Astrocyte of the cerebellum (primary cell): Measurements from ENCODE around the gene DOCK2.

Experiments
- DNase-seq: peaks from one replicate; pipeline ENCODE4 v3.0.0-alpha.2; 2011; ENCODE audit warnings: low read depth
- H3K4me3 ChIP-seq: 2 replicates; pipeline ENCODE4 v1.5.1; 2011; ENCODE audit warnings: mild to moderate bottlenecking, low read depth, low read length, moderate library complexity
- CTCF ChIP-seq: IDR thresholded peaks from 2 replicates; pipeline ENCODE4 v1.5.1; 2012; ENCODE audit warnings: low read length, low read depth, moderate library complexity, mild to moderate bottlenecking; ENCODE audit errors: missing control alignments
- in situ Hi-C: cut with HindIII; loops from 2 replicates; pipeline ENCODE4 v1.10.0; 2017; ENCODE audit warnings: low sequenced_read_pairs

The DOCK2 gene

GRCh38 chr5:170075696-170076095, 438.6 kb downstream of the DOCK2 start:
- no peak for DNase-seq
- H3K4me3 ChIP-seq = no peak overlapping the region
- in situ Hi-C loops = loop anchor here (10.0 kb wide), 1 partner anchor 61 kb away; no protein-coding TSS in a partner anchor
- no peak for TF ChIP-seq CTCF

- no peak overlapping the region for H3K4me3 ChIP-seq
- in situ Hi-C loops = loop anchor here (10.0 kb wide), 1 partner anchor 61 kb away; no protein-coding TSS in a partner anchor
- no peak for TF ChIP-seq CTCF
- DNase-seq = no peak
These were observed 439.1 kb downstream of the DOCK2 start for GRCh38 chr5:170076211-170076610.

GRCh38 chr5:170076739-170077138, 439.7 kb downstream of the DOCK2 start:
- no peak for DNase-seq
- no peak for TF ChIP-seq CTCF
- in situ Hi-C loops = loop anchor here (10.0 kb wide), 1 partner anchor 62 kb away; no protein-coding TSS in a partner anchor
- no peak overlapping the region for H3K4me3 ChIP-seq

GRCh38 chr5:170077526-170077925, 440.5 kb downstream of the DOCK2 start:
- no peak for DNase-seq
- no peak for TF ChIP-seq CTCF
- H3K4me3 ChIP-seq = no peak overlapping the region
- in situ Hi-C loops = loop anchor here (10.0 kb wide), 1 partner anchor 63 kb away; no protein-coding TSS in a partner anchor

GRCh38 chr5:170078458-170078857, 441.4 kb downstream of the DOCK2 start:
- in situ Hi-C loops = loop anchor here (10.0 kb wide), 1 partner anchor 64 kb away; no protein-coding TSS in a partner anchor
- no peak overlapping the region for H3K4me3 ChIP-seq
- no peak for TF ChIP-seq CTCF
- no peak for DNase-seq

- no peak for TF ChIP-seq CTCF
- in situ Hi-C loops = loop anchor here (10.0 kb wide), 1 partner anchor 64 kb away; no protein-coding TSS in a partner anchor
- DNase-seq = no peak
- no peak overlapping the region for H3K4me3 ChIP-seq
These were observed 441.9 kb downstream of the DOCK2 start for GRCh38 chr5:170078931-170079330.
